HEK293 (cell line): ENCODE measurements around the gene LSP1.
"Not testable (repeated sequence)": the region's sequence is repeated elsewhere in the genome, so short reads cannot be mapped to it uniquely, and the experiment has no call there.

Source experiments
- CTCF ChIA-PET: fragments of 350-600 bp; formaldehyde crosslinking; extraction: SDS; loops from one replicate; lab custom pipeline; 2021; ENCODE audit warnings: antibody characterized with exemption; lab: Yijun Ruan, JAX
- POLR2A ChIA-PET: fragments of 300-600 bp; formaldehyde crosslinking; extraction: SDS; loops from one replicate; lab custom pipeline; 2020; ENCODE audit warnings: antibody characterized with exemption, inconsistent platforms; lab: Yijun Ruan, JAX
- H3K27ac ChIP-seq: fragments of 200-500 bp; sonication (Bioruptor generic); 2 replicates; pipeline ENCODE4 v1.5.1; 2014; ENCODE audit warnings: low read depth, low read length, control low read depth, inconsistent platforms; ENCODE audit errors: extremely low read depth
- H3K36me3 ChIP-seq, 2 experiments: fragments of 200-500 bp in 1 of 2; sonication (Bioruptor generic) in 1 of 2; 1 replicate in 1 of 2; 2 replicates in 1 of 2; pipeline ENCODE4 v1.5.1; 2014 to 2017; ENCODE audit warnings: inconsistent platforms in 2 of 2, low read length in 2 of 2; ENCODE audit not compliant: control insufficient read depth in 2 of 2, insufficient read depth in 1 of 2
- H3K4me1 ChIP-seq: fragments of 200-500 bp; sonication (Bioruptor generic); 2 replicates; pipeline ENCODE4 v1.5.1; 2014; ENCODE audit warnings: mild to moderate bottlenecking, low read length, inconsistent platforms; ENCODE audit not compliant: control insufficient read depth, insufficient read depth
- H3K4me3 ChIP-seq: 2 replicates; pipeline ENCODE4 v1.5.1; 2011; ENCODE audit warnings: low read depth, mild to moderate bottlenecking, control low read depth, low read length, moderate library complexity
- H3K9me3 ChIP-seq: fragments of 200-500 bp; sonication (Bioruptor generic); 2 replicates; pipeline ENCODE4 v1.5.1; 2014; ENCODE audit warnings: low read depth, low read length, inconsistent platforms; ENCODE audit not compliant: control insufficient read depth, insufficient read depth
- FEZF1 ChIP-seq: fragments of 450-650 bp; formaldehyde crosslinking; IDR thresholded peaks from 2 replicates; pipeline ENCODE4 v1.5.1; 2016; ENCODE audit warnings: missing biosample characterization, missing genetic modification characterization
- GLIS1 ChIP-seq: fragments of 450-650 bp; formaldehyde crosslinking; IDR thresholded peaks from 2 replicates; pipeline ENCODE4 v1.5.1; 2016; ENCODE audit warnings: missing biosample characterization, missing genetic modification characterization
- GLIS2 ChIP-seq: fragments of 450-650 bp; formaldehyde crosslinking; IDR thresholded peaks from 2 replicates; pipeline ENCODE4 v1.5.1; 2016; ENCODE audit warnings: missing biosample characterization, missing genetic modification characterization
- HOXA7 ChIP-seq: sonication (generic); formaldehyde crosslinking; IDR thresholded peaks from 2 replicates; pipeline ENCODE4 v1.8.1; 2022; ENCODE audit warnings: missing genetic modification reagents, borderline replicate concordance
- KLF8 ChIP-seq: fragments of 450-650 bp; formaldehyde crosslinking; IDR thresholded peaks from 2 replicates; pipeline ENCODE4 v1.5.1; 2016; ENCODE audit warnings: missing biosample characterization, missing genetic modification characterization
- SETDB1 ChIP-seq: IDR thresholded peaks from one replicate; pipeline ENCODE4 v1.6.1; 2017; ENCODE audit warnings: mild to moderate bottlenecking, low read length, moderate library complexity, mixed read lengths; ENCODE audit not compliant: insufficient read length
- SP3 ChIP-seq: fragments of 450-650 bp; formaldehyde crosslinking; IDR thresholded peaks from 2 replicates; pipeline ENCODE4 v1.5.1; 2016; ENCODE audit warnings: missing biosample characterization, missing genetic modification characterization
- SP7 ChIP-seq: fragments of 450-650 bp; formaldehyde crosslinking; IDR thresholded peaks from 2 replicates; pipeline ENCODE4 v1.5.1; 2016; ENCODE audit warnings: missing biosample characterization, missing genetic modification characterization
- ZEB2 ChIP-seq: fragments of 450-650 bp; formaldehyde crosslinking; IDR thresholded peaks from 2 replicates; pipeline ENCODE4 v1.5.1; 2016; ENCODE audit warnings: missing biosample characterization, missing genetic modification characterization
- ZIC2 ChIP-seq: fragments of 450-650 bp; formaldehyde crosslinking; IDR thresholded peaks from 2 replicates; pipeline ENCODE4 v1.5.1; 2016; ENCODE audit warnings: missing biosample characterization, missing genetic modification characterization
- ZNF23 ChIP-seq: fragments of 450-650 bp; formaldehyde crosslinking; IDR thresholded peaks from 2 replicates; pipeline ENCODE4 v1.5.1; 2016; ENCODE audit warnings: missing biosample characterization, missing genetic modification characterization, borderline replicate concordance
- ZNF248 ChIP-seq: fragments of 450-650 bp; formaldehyde crosslinking; IDR thresholded peaks from 2 replicates; pipeline ENCODE4 v1.5.1; 2017; ENCODE audit warnings: missing biosample characterization, missing genetic modification characterization
- ZNF362 ChIP-seq: fragments of 450-650 bp; formaldehyde crosslinking; IDR thresholded peaks from 2 replicates; pipeline ENCODE4 v1.5.1; 2016; ENCODE audit warnings: missing biosample characterization, missing genetic modification characterization
- ZNF548 ChIP-seq: fragments of 450-650 bp; formaldehyde crosslinking; IDR thresholded peaks from 2 replicates; pipeline ENCODE4 v1.5.1; 2016; ENCODE audit warnings: missing biosample characterization, missing genetic modification characterization
- ZNF560 ChIP-seq: fragments of 450-650 bp; formaldehyde crosslinking; IDR thresholded peaks from 2 replicates; pipeline ENCODE4 v1.5.1; 2017; ENCODE audit warnings: missing biosample characterization, missing genetic modification characterization, borderline replicate concordance
- ZNF664 ChIP-seq: fragments of 450-650 bp; formaldehyde crosslinking; IDR thresholded peaks from 2 replicates; pipeline ENCODE4 v1.5.1; 2016; ENCODE audit warnings: missing biosample characterization, missing genetic modification characterization
- ZNF830 ChIP-seq: fragments of 450-650 bp; IDR thresholded peaks from 2 replicates; pipeline ENCODE4 v1.5.0; 2018; ENCODE audit warnings: missing biosample characterization, missing genetic modification characterization, low read depth, mild to moderate bottlenecking, moderate library complexity
- ZSCAN23 ChIP-seq: fragments of 450-650 bp; formaldehyde crosslinking; IDR thresholded peaks from 2 replicates; pipeline ENCODE4 v1.5.1; 2016; ENCODE audit warnings: missing biosample characterization, missing genetic modification characterization
- TF ChIP-seq, protein P1 (sequence below): fragments of 450-650 bp; formaldehyde crosslinking; IDR thresholded peaks from 2 replicates; pipeline ENCODE4 v1.5.1; 2016; ENCODE audit warnings: missing biosample characterization, missing genetic modification characterization, borderline replicate concordance
- TF ChIP-seq, protein P2 (sequence below): fragments of 450-650 bp; formaldehyde crosslinking; IDR thresholded peaks from 2 replicates; pipeline ENCODE4 v1.5.1; 2016; ENCODE audit warnings: missing biosample characterization, missing genetic modification characterization

Gene LSP1

DNA sequence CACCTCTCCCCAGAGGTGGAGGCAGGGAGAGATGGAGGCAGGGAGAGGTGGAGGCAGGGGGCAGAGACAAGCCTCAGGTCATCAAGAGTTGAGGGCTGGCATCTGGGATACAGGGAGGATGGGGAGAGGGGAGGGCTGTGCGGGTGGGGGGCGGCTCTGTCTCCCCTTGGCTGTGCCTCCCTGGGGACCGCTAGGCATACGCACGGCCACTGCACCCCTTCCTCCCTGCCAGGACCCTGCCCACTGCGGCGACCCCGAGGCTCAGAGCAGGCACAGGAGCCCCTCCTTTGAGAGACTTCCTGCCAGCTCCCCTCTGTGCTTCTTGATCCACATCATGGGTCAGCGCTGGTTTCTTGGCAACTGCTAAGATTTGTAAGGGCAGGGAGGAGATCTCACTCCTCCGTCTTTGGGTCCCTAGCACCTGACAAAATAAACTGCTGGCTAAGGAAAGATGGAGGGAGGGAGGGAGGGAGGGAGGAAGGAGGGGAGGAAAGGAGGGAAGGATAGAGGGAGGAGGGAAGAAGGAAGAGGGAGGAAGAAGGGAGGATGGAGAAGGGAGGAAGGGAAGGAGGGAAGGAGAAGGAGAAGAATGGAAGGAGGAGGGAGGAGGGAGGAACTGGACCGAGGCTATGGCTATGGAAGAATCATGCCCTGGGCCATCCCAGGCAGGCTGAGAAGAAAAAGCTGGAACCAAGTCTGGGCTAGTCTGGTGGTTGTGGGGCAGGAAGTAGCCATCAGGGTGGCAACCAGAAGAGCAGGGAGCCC is 20.3 kb downstream of the LSP1 start (continued):
- TF ChIP-seq ZNF362 (tag by site-specific recombination) (no peak), ZNF23 (tag by site-specific recombination) (no peak), ZNF548 (tag by site-specific recombination) (no peak), SP7 (tag by site-specific recombination) (no peak)
- TF ChIP-seq, protein P1, sequence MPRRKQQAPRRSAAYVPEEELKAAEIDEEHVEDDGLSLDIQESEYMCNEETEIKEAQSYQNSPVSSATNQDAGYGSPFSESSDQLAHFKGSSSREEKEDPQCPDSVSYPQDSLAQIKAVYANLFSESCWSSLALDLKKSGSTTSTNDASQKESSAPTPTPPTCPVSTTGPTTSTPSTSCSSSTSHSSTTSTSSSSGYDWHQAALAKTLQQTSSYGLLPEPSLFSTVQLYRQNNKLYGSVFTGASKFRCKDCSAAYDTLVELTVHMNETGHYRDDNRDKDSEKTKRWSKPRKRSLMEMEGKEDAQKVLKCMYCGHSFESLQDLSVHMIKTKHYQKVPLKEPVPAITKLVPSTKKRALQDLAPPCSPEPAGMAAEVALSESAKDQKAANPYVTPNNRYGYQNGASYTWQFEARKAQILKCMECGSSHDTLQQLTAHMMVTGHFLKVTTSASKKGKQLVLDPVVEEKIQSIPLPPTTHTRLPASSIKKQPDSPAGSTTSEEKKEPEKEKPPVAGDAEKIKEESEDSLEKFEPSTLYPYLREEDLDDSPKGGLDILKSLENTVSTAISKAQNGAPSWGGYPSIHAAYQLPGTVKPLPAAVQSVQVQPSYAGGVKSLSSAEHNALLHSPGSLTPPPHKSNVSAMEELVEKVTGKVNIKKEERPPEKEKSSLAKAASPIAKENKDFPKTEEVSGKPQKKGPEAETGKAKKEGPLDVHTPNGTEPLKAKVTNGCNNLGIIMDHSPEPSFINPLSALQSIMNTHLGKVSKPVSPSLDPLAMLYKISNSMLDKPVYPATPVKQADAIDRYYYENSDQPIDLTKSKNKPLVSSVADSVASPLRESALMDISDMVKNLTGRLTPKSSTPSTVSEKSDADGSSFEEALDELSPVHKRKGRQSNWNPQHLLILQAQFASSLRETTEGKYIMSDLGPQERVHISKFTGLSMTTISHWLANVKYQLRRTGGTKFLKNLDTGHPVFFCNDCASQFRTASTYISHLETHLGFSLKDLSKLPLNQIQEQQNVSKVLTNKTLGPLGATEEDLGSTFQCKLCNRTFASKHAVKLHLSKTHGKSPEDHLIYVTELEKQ (tag by site-specific recombination): no peak
- TF ChIP-seq, all 188 proteins: peak for 4

GRCh38 chr11:1873813-1874150 is 20.9 kb downstream of the LSP1 start:
- POLR2A ChIA-PET, CTCF ChIA-PET, H3K36me3 ChIP-seq: not testable (repeated sequence)

GRCh38 chr11:1874441-1875092 is 21.7 kb downstream of the LSP1 start:
- H3K36me3 ChIP-seq, H3K4me3 ChIP-seq, H3K4me1 ChIP-seq, POLR2A ChIA-PET, H3K27ac ChIP-seq, H3K9me3 ChIP-seq: not testable (repeated sequence)
- CTCF ChIA-PET: interaction anchor here (1.0 to 1.6 kb wide), 3 partner anchors 27 to 277 kb away, joined by 3 read pairs; no protein-coding TSS in a partner anchor
- TF ChIP-seq GLIS1 (tag by site-specific recombination): 0 out of 2 replicates have a peak, but pooled peaks have one; percentile 13
- TF ChIP-seq GLIS2 (tag by site-specific recombination): peak; percentile 32; the same call in 1 of the 2 replicates
- peak; percentile 26 for TF ChIP-seq ZIC2 (tag by site-specific recombination)

More at GRCh38 chr11:1873813-1874150, 20.9 kb downstream of the LSP1 start:
- not testable (repeated sequence) for H3K27ac ChIP-seq, H3K9me3 ChIP-seq, H3K4me1 ChIP-seq, H3K4me3 ChIP-seq

- H3K4me3 ChIP-seq: no peak overlapping the region
- H3K36me3 ChIP-seq: no peaks in the 10 kb centered on the region
- H3K27ac ChIP-seq: no peak overlapping the region
- ChIA-PET POLR2A (no interaction called here), CTCF (interaction anchor here (0.7 to 2.9 kb wide), 6 partner anchors 24 to 276 kb away, joined by 3 to 30 read pairs (median 4); no protein-coding TSS in a partner anchor)
- no peaks in the 10 kb centered on the region for H3K4me1 ChIP-seq
- H3K9me3 ChIP-seq: no peaks in the 10 kb centered on the region
- TF ChIP-seq ZSCAN23 (tag by site-specific recombination): no peak
- no peak for TF ChIP-seq ZNF664 (tag by site-specific recombination)
- TF ChIP-seq ZNF560 (tag by site-specific recombination): no peak
- no peak for TF ChIP-seq SP3
- TF ChIP-seq HOXA7: no peak
- TF ChIP-seq KLF8 (tag by site-specific recombination): no peak
- TF ChIP-seq ZNF830 (tag by site-specific recombination): no peak
- no peak for TF ChIP-seq ZNF248 (tag by site-specific recombination)
- TF ChIP-seq SETDB1: no peak
- no peak for TF ChIP-seq FEZF1 (tag by site-specific recombination)
- TF ChIP-seq, protein P2, sequence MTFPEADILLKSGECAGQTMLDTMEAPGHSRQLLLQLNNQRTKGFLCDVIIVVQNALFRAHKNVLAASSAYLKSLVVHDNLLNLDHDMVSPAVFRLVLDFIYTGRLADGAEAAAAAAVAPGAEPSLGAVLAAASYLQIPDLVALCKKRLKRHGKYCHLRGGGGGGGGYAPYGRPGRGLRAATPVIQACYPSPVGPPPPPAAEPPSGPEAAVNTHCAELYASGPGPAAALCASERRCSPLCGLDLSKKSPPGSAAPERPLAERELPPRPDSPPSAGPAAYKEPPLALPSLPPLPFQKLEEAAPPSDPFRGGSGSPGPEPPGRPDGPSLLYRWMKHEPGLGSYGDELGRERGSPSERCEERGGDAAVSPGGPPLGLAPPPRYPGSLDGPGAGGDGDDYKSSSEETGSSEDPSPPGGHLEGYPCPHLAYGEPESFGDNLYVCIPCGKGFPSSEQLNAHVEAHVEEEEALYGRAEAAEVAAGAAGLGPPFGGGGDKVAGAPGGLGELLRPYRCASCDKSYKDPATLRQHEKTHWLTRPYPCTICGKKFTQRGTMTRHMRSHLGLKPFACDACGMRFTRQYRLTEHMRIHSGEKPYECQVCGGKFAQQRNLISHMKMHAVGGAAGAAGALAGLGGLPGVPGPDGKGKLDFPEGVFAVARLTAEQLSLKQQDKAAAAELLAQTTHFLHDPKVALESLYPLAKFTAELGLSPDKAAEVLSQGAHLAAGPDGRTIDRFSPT (tag by site-specific recombination): no peak
- no peak for TF ChIP-seq ZEB2 (tag by site-specific recombination)
Measured at GRCh38 chr11:1875093-1875850, 22.4 kb downstream of the LSP1 start.
